ENCODE data around the gene SF3B3. TPM values are rescaled to one million over a fixed set of nuclear protein-coding genes. Genes with fewer than 3 reads are reported as not detected.
"Not testable (repeated sequence)": the region's sequence is repeated elsewhere in the genome, so short reads cannot be mapped to it uniquely, and the experiment has no call there.

SF3B3 gene
- total RNA-seq, 1 experiment from 2014 or later: 153 TPM

- DNase-seq (ENCODE audit: low spot score): no peak
Observed at GRCh38 chr16:70565053-70565452, 41.4 kb downstream of the SF3B3 start.

- no peak for DNase-seq (ENCODE audit: low spot score)
Observed at GRCh38 chr16:70568601-70569237, 45.1 kb downstream of the SF3B3 start.

GRCh38 chr16:70569752-70570151 lies 46.1 kb downstream of the SF3B3 start:
- no peak for DNase-seq (ENCODE audit: low spot score)

GRCh38 chr16:70570967-70571570 lies 47.5 kb downstream of the SF3B3 start:
- DNase-seq (ENCODE audit: low spot score): no peak

- no peak for DNase-seq (ENCODE audit: low spot score)
Observed at GRCh38 chr16:70571623-70572022, 48.0 kb downstream of the SF3B3 start.

GRCh38 chr16:70572050-70572925 lies 48.7 kb downstream of the SF3B3 start:
- DNase-seq (ENCODE audit: low spot score): no peak

- DNase-seq (ENCODE audit: low spot score): no peak
Observed at GRCh38 chr16:70572926-70573270, 49.3 kb downstream of the SF3B3 start.

- DNase-seq (ENCODE audit: low spot score): no peak
Observed at GRCh38 chr16:70573451-70574121, 50.0 kb downstream of the SF3B3 start.

- DNase-seq (ENCODE audit: low spot score): no peak
Observed at GRCh38 chr16:70574595-70575271, 51.1 kb downstream of the SF3B3 start.

- no peak for DNase-seq (ENCODE audit: low spot score)
Observed at GRCh38 chr16:70575376-70575775, 51.8 kb downstream of the SF3B3 start.

- peak; percentile 66 for DNase-seq (ENCODE audit: low spot score)
Observed at GRCh38 chr16:70576431-70577255, 53.0 kb downstream of the SF3B3 start.

GRCh38 chr16:70577256-70577698 lies 53.7 kb downstream of the SF3B3 start:
- peak; percentile 52 for DNase-seq (ENCODE audit: low spot score)

- DNase-seq (ENCODE audit: low spot score): no peak
Observed at GRCh38 chr16:70578035-70578434, 54.4 kb downstream of the SF3B3 start.

- DNase-seq (ENCODE audit: low spot score): no peak
Observed at GRCh38 chr16:70579248-70579647, 55.6 kb downstream of the SF3B3 start.

- peak; percentile 65 for DNase-seq (ENCODE audit: low spot score)
Observed at GRCh38 chr16:70579648-70580630, 56.3 kb downstream of the SF3B3 start.

GRCh38 chr16:70582280-70582978 lies 58.8 kb downstream of the SF3B3 start:
- no peak for DNase-seq (ENCODE audit: low spot score)

- no peak for DNase-seq (ENCODE audit: low spot score)
Observed at GRCh38 chr16:70586731-70587130, 63.1 kb downstream of the SF3B3 start.

- no peak for DNase-seq (ENCODE audit: low spot score)
Observed at GRCh38 chr16:70588565-70588964, 64.9 kb downstream of the SF3B3 start.

GRCh38 chr16:70589416-70589815 lies 65.8 kb downstream of the SF3B3 start:
- not testable (repeated sequence) for DNase-seq (ENCODE audit: low spot score)

Data from HT-29 (cell line).